GM21786 (cell line): ENCODE measurements around the gene FAIM2.
A peak's percentile ranks its signal among the peaks of the same experiment; 100 is the strongest.
"Not testable (repeated sequence)": the region's sequence is repeated elsewhere in the genome, so short reads cannot be mapped to it uniquely, and the experiment has no call there.

Experiments
- ATAC-seq: cut with Tn5 transposase; IDR thresholded peaks from one replicate; pipeline ENCODE4 v1.9.1; 2021; ENCODE audit not compliant: unreplicated experiment

Gene FAIM2

DNA sequence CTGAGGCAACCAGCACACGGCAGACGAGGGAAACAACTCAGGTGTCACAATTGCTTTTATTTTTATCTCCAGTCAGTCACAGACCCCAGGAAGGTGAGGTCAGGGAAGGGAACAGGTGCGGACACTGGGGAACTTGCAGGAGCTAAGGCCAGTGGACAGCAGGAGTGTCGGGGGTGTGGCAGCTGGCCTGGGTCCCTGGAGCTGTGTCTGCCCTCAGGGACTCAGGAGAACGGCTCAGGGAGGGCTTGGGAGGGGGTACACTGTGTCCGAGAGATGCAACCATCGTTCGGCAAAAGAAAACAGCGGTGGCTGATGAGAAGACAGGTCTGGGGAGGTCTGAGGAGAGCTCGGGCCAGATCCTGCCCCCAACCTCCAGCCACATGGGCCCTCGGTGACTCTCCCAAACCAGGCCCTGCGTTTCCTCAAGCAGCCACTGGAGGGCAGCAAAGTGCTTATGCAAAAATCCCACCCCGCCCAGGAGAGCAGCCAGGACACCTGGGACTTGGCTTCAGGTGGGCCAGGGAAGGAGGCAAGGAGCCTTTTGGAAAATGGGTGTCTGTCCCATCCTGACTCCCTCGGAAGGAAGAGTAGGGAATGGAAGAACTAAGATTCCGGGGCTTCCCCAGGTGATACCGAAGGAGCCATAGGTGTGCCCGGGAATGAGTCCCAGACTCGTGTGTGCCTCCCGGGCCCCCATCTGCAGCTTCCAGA, 36.7 kb downstream of the FAIM2 start:
- no peak for ATAC-seq

DNA sequence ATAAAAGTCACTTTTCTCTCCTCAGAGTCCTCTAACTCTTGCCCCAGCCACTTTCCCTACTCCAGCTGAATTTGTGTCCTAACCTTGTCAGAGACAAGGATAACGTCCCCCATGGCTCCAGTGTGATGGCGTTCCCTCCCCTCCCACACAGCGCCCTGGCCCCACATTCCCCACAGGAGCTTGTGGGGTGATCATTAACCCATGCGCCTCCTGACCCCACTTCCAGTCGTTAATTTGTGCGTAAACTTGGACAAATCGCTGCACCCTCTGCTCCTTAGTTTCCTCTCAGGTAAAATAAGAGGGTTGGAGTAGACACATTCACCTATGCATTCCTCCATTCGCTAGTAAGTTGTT, 37.9 kb downstream of the FAIM2 start:
- ATAC-seq: no peak

DNA sequence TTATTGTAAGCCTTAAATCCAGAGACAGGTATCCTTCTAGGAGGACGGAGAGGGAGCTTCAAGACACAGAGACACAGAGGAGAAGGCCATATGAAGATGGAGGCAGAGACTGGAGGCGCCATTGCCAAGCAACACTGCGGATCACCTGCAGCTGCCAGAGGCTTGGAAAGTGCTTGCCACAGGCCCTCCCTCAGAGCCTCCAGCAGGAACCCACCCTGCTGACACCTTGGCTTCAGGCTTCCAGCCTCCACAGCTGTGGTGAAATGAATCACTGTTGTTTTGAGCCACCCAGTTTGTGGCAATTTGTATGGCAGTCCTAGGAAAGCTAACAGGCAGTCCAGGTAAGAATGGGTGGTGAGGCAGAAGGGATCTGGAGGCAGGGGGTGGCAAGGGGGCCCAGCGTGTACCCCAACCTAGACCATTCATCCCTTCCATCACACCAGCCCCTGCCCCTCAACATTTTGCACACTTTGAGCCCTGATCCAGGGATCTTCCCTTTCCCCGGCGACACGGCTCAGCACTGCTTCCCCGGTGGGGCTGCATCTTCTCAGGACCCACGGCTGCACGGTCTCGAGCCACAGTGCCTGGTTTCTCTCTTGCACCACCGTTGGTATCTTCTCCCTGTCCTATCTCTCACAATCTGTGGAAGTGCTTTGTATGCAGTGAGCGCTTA, 38.5 kb downstream of the FAIM2 start:
- ATAC-seq: no peak

DNA sequence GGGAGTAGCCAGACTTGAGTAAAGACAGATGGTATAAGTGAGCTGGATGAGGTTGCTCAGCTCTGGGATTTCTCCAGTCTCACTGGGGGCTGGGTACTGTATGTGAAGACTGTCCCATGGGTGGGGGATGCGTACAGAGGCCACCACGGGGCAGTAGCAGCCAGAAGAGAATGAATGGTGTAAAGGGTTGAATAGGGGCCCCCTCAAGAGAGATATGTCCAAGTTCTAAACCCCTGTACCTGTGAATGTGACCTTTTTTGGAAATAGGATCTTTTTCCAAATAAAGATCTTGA, 39.0 kb downstream of the FAIM2 start:
- ATAC-seq: no peak

DNA sequence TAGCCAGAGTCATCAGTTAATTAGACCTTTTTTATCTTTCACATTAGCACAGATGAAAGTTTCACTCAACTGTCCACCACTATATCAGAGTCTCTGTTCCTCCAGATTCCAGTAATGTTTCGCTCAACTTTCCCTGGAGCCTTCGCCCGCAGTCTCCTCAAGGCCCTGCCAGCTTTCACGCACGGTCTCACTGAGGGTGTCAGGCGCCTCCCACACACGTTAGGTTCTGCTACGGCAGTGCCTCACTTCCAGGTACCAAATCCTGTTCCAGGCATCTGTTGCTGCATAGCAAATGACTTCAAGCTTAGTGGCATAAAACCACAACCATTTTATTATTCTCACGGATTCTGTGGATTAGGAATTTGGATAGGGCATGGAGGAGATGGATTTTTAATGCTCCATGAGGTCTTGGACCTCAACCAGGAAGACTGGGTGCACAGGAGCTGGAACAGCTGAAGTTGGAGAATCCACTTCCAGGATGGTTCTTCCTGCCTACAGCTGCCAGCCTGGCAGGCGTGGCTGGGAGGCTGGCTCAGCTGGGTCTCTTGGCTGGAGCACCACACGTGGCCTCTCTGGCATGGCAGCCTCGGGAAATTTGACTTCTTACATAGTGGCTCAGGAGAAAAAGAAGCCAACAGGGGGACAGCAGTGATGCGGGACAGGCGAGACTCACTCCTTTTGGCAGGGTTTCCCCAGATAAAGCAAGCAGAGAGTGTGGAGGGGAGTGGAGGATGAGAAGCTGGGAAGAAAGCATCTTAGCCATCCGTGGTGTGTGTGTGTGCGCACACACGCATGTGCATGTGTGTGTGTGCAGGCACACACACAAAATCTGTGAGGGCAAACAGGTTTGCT, 39.5 kb downstream of the FAIM2 start:
- no peak for ATAC-seq

DNA sequence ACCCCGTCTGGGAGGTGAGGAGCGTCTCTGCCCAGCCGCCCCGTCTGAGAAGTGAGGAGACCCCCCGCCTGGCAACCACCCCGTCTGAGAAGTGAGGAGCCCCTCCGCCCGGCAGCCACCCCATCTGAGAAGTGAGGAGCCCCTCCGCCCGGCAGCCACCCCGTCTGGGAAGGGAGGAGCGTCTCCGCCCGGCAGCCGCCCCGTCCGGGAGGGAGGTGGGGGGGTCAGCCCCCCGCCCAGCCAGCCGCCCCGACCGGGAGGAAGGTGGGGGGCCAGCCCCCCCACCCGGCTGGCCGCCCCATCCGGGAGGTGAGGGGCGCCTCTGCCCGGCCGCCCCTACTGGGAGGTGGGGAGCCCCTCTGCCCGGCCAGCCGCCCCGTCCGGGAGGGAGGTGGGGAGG, 42.8 kb downstream of the FAIM2 start:
- not testable (repeated sequence) for ATAC-seq

DNA sequence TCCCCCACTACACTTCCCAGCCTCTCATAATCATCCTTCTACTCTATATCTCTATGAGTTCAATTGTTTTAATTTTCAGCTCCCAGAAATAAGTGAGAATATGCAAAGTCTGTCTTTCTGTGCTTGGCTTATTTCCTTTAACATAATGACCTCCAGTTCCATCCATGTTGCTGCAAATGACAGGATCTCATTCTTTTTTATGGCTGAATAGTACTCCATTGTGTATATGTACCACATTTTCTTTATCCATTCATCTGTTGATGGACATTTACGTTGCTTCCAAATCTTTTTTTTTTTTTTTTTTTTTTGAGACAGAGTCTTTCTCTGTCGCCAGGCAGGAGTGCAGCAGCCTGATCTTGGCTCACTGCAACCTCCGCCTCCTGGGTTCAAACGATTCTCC, 47.8 kb downstream of the FAIM2 start:
- not testable (repeated sequence) for ATAC-seq

DNA sequence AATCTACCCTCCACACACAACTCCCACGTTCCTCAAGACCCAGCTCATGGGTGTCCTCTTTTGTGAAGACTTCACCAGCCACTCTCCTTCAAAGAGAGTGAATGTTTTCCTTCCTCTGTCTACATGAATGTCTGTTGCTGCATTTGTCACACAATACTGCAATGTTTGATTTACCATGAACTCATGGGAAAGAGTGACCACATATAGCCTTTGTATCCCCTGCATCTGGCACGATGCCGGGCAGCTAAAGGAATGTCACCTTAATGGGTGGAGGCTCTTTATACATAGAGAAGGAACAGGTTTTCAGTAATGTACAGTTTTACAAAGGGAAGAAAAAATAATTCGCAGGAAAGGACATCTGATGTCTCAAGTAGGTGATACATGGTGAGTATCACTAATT, 48.7 kb downstream of the FAIM2 start:
- no peak for ATAC-seq

DNA sequence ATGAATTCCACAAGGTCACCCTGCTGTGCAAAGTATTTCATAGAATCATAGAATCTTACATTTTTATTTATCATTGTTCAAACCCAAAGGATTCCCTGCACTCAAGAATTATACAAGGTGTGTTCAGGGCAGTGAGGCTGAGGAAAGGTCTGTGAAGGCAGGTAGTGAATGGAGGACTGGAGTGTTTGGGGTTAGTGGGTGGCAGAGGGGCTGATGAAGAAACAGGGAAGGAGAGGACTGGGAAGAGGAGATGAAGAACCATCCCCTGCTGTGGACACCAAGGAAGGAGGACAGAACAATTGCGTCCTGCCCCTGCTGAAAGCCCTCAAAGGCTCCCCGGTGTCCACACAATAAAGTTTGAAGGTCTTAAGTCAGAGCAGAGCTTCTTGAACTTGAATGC, 50.0 kb downstream of the FAIM2 start:
- ATAC-seq: no peak

DNA sequence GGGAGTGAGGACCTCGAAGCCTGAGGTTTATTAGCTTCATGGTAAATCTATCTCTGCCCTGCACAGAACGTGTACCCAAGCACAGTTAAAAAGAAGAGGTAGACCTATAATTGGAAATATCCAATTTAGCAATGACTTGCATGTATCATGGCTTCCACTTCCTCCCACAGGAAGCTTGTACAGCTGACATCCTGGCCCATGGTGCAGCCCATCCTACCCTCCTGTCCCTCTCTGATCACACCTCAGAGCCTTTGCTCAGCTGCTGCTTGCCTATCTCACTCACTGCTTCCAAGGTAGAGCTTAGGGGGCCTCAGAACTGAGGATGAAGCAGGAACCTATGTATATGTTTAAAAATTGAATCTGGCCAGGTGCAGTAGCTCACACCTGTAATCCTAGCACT, 56.5 kb downstream of the FAIM2 start:
- ATAC-seq: no peak

DNA sequence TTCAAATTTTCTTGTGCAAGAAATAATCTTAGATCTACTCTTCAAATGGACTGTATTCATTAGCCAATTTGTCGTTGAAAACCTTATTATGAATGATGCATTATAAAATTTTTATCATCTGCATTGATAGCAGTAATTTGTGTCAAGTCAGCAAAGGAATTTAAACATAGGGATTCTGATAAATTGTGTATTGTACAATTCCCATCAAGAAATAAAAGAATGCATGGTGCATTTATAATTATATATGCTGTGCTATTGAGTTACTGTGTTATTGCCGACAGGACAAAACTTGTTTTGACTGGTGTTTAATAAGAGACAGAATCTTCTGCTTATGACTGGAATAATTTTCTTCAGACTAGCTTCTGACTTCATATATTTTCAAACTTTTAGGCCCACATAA, 57.7 kb downstream of the FAIM2 start:
- ATAC-seq: no peak

DNA sequence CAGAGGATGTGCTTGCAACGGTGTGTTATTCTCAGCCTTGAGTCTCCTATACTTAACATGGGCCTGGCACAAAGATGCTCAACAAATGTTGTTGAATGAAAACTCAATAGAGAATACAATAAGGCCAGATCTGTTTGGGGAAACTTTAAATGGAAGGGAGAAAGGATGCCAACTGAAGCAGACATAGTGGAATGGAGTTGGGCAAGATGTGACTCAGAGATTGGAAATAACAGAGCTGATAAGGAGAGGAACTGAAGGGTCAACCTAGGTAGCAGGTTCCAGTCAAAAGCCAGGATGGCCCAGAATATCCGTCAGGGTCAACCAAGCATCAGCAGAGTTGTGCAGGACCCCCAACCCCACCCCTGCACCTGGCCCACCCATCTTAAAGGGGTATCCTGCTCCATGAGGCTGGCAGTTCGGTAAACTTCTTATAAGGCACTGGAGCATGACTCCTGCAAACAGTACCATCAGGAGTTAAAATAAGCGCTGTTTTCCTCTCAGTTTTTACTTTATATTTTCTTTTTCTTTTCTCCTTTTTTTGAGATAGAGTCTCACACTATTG, 59.7 kb downstream of the FAIM2 start:
- no peak for ATAC-seq

DNA sequence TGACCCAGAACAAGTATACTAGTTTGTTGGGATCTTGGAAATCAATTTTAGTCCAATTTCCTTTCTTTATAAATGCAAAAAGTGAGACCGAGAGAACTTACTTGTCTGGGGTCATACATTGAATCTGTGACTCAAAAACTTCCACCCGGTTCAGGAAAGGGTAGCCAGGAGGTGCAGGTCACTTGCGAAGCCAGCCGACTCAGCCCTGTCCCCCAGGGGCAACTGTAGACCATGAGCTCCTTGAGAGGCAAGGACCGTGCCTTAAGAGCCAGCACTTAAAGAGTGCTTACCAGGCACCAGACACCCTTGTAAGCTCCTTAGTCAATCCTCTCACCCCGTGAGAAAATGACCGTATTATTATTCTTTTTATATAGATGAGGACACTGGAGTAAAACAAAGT, 60.3 kb downstream of the FAIM2 start:
- ATAC-seq: no peak

DNA sequence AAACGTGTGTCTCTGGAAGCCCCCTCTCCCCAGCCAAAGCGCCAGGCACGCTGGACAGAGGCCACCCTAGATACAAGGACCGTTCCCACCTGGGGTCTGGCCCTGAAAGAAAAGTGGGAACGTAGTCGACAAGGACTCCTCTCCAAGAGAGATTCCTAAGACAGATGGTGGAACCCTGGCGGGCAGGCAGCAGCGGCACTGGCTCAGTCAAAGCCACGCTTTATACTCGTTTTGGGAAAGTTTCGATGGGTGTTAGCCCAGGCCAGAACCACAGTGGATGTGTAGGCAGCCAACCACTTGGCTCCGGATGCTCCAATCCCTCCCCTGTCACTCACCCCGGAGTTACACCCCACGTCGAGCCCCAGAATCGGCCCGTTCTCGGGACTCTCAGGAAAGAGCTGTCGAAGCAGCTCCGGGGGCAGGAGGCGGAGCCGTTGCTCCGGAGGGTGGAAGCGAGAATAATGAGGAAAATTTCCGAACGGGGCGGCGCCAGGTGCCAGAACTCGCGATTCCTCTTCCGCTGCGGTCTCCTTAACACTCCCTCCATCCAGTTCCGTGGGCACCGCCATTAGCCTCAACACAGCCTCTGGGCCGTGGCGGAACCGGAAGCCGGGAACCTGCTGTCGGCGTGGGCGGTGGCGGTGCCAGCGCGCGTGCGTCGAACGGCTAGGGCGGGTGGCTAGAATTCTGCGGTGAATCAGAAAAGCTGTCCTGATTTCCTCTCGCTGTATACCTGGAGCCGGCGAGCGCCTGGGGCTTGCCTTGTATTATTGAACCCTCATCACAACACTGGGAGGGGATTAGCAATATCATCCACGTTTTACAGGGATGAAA, 61.0 kb downstream of the FAIM2 start, which contains the start of gene BCDIN3D:
Gene BCDIN3D, minus strand, starts transcription at position 588 of the 834 bp plus-strand sequence. Its CDS starts 19 bp downstream, at position 569.
- ATAC-seq: peak; percentile 78

DNA sequence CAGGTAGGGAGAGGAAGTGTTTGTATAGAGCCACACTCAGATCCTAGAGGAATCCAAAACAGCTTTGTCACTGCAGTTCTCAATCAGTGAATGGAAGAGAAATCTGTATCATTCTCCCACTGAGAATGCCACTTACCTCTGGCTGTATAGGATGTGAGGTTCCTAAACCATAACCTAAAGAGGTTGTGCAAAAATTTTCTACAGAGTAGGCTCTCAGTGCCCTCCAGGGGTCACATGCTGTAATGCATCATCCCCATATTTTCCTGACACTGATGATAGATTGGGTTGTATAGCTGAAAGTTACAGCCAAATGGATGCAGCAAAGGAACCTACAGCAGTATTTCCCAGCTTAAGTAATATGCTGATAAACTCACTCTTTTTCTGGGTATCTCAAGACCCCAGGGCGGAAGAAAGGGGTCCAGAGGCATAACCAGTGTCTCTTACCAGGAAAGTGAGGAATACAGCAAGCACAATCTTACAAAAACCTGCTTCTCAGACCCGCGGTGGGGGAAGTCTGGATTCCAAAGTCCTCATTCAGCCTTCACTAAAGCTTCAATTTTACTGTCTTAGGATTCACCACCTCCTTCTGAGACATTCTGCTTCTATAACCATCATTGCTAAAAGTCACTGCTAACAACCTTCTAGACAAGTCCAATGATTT, 64.6 kb downstream of the FAIM2 start:
- no peak for ATAC-seq

DNA sequence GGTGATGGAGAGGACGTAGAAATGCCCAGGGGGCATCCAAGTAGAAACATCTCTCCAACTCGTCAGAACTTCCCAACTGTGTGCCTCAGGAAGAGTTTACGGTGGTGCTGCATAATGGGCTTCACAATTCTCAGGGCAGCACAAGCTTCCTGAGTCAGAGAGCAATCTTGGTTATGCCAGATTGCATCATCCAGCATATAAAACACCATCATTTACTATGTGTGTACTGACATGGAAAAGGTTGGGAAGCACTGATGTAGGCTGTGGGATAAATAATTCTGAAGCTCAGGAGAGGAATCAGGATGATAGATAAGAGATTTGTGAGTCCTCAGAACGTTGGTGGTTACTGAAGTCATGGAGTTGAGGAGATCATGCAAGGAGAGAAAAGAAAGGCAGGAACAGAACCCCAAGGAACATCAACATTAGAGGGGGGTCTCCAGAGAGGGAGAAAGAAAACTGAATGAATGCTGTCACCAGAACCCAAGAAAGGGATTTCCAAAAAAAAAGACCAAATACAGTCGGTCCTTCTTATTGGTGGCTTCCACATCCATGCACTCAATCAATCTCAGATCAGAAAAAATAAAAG, 70.8 kb downstream of the FAIM2 start:
- ATAC-seq: no peak

DNA sequence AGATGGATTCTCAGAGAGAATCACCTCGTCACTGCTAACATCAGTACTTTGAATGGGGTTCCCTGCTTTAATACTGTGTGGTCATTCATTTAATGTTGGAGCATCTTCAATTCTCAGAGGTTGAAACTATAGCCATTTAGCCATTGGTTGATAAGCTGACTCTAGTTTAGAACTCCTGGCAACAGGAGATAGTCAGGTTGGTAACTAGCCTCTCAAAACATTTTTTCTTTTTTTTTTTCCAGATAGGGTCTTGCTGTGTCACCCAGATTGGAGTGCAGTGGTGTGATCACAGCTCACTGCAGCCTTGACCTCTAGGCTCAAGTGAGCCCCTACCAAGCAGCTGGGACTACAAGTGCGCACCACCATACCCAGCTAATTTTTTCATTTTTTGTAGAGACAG, 72.0 kb downstream of the FAIM2 start:
- no peak for ATAC-seq

DNA sequence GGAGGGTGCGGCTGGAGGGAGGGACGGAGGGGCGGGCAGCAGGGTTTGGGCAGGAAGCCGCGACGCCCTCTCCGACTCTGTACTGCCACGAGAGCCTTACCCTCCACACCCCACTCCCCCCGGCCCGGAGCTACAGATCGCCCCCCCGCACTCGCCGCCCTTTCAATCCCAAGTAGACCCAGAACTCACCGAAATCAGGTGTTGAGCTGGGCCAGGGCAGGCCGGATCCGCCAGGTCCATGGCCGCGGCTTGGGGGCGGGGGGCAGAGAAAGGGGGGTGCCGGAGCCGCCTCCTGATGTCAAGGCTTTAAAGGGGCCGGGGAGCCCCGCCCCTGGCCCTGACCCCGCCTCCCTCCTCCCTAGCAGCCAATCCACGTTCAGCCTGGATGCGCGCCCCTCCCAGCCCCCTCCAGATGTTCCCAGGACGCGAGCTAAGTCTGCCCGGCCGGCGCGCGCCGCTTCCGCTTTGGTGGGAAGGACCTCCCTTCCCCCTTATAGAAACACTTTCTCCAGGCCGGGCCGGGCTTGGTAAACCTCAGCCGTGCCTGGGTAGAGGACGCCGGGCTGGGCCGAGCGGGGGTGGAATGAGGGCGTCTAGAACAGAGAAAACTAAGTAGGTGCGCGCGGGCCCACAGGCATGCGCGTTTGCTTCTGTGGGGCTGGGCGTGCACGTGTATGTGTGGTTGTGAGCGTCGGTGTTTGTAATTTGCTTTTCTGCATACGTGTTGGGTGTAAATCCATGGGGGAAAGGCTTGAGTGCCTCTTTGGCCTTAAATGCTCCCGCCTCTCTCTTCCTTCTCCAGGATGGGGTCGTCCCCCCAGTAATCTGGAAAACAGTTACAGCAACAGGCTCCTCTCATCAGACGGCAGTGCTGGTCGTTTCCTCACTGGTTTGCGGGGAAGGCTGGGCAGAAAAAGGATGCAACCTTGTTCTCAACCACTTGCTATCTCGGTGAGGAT, 75.3 kb downstream of the FAIM2 start, which contains the start of gene NCKAP5L:
Gene NCKAP5L, minus strand, starts transcription at position 281 of the 959 bp plus-strand sequence. CDS start 24,369 bp downstream, outside the sequence.
- ATAC-seq: peak; percentile 84
